Neutrophil (primary cell): ENCODE data around the gene FGF14.
"Not testable (repeated sequence)": the region's sequence is repeated elsewhere in the genome, so short reads cannot be mapped to it uniquely, and the experiment has no call there.

Experiments used
- H3K27ac ChIP-seq: fragments of 200-600 bp; sonication (generic); 2 replicates; pipeline ENCODE4 v1.5.1; 2016; ENCODE audit warnings: mild to moderate bottlenecking, moderate library complexity
- H3K27me3 ChIP-seq: fragments of 200-600 bp; sonication (generic); 2 replicates; pipeline ENCODE4 v1.6.0; 2016; ENCODE audit warnings: mild to moderate bottlenecking
- H3K36me3 ChIP-seq: fragments of 200-600 bp; sonication (generic); 2 replicates; pipeline ENCODE4 v1.5.1; 2017
- H3K4me1 ChIP-seq, 2 experiments: fragments of 200-600 bp in 1 of 2; sonication (generic) in 1 of 2; 1 replicate in 1 of 2; 2 replicates in 1 of 2; pipeline versions ENCODE4 v1.5.1 to v1.6.1; 2013 to 2016; ENCODE audit warnings: low read depth in 1 of 2, low read length in 1 of 2, mild to moderate bottlenecking in 1 of 2, moderate library complexity in 1 of 2; ENCODE audit not compliant: control insufficient read depth in 1 of 2, insufficient read depth in 1 of 2
- H3K4me3 ChIP-seq, 2 experiments: fragments of 200-600 bp in 1 of 2; sonication (generic) in 1 of 2; 1 replicate in 1 of 2; 2 replicates in 1 of 2; pipeline ENCODE4 v1.5.1; 2013 to 2016; ENCODE audit warnings: low read depth in 1 of 2, low read length in 1 of 2, mild to moderate bottlenecking in 1 of 2, moderate library complexity in 1 of 2
- H3K9me3 ChIP-seq: fragments of 200-600 bp; sonication (generic); 2 replicates; pipeline ENCODE4 v1.5.1; 2016
- TF ChIP-seq, protein P1 (sequence below): fragments of 200-600 bp; sonication (generic); IDR thresholded peaks from 2 replicates; pipeline ENCODE4 v1.5.1; 2016; ENCODE audit warnings: antibody characterized with exemption

FGF14 gene

DNA sequence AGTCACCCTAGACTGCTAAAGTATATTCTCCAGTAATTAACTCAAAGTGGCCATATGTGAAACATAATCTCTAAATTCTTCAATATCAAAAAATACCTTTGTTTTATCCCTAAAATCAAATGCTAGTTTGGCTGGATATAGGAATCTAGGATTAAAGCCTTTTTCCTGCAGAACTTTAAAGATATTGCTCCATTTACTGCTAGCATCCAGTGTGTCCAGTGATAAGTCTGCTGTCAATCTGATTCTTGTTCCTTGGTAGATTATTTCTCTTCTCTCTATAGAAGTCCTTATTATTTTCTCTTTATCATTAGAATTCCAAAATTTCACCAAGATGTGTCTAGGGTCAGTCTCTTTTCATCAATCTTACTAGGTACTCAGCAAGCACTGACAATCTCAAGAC, 384.6 kb downstream of the FGF14 start:
- Histone ChIP-seq H3K27ac (no peak overlapping the region), H3K4me3 (no peak overlapping the region), H3K36me3 (no peaks in the 10 kb centered on the region), H3K27me3 (no peaks in the 10 kb centered on the region), H3K4me1 (no peaks in the 10 kb centered on the region), H3K9me3 (no peaks in the 10 kb centered on the region)
- TF ChIP-seq, protein P1, sequence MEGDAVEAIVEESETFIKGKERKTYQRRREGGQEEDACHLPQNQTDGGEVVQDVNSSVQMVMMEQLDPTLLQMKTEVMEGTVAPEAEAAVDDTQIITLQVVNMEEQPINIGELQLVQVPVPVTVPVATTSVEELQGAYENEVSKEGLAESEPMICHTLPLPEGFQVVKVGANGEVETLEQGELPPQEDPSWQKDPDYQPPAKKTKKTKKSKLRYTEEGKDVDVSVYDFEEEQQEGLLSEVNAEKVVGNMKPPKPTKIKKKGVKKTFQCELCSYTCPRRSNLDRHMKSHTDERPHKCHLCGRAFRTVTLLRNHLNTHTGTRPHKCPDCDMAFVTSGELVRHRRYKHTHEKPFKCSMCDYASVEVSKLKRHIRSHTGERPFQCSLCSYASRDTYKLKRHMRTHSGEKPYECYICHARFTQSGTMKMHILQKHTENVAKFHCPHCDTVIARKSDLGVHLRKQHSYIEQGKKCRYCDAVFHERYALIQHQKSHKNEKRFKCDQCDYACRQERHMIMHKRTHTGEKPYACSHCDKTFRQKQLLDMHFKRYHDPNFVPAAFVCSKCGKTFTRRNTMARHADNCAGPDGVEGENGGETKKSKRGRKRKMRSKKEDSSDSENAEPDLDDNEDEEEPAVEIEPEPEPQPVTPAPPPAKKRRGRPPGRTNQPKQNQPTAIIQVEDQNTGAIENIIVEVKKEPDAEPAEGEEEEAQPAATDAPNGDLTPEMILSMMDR = no peak

DNA sequence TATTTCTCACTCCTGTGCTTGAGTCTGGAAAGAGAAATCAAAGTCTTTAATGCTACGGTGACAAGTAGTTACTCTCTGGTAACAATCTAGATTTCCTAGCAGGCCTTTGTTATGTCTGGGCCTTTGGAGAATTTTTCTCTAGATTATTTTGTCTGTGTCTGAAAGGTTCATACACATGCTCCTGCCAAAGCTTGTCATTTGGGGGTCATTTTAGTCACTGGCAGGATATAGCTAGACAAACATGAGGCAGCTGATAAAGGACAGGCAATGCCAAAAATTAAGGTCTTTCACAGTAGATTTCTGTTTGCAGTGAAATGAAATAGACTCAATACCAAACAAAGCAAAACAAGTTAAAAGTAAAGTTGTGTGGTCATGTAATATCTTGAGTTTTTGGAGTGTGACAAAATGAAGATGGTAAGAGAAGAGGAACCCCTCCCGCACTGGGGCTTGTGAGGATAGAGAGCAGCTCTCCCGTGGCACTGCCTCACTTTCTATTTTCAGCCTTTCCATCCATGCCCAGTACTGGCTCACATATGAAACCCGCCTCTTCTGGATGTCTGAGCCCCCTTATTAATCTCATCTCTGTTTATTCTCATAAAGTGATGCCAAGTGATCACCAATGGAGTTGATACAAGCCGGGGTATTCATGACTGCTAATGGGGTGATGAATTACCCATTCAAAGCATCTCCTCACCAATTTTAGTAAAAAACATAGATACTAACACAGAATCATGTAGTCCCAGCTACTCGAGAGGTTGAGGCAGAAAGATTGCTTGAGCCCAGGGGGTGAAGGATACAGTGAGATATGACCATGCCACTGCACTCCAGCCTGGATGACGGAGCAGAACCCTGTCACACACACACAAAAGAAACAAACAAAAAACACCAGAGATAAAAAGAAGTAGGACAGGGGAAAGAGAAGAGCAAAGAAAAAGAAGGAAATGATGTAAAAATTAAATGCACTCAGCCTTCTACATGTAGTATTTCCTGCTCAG, 389.3 kb downstream of the FGF14 start:
- TF ChIP-seq, protein P1 = no peak
- Histone ChIP-seq H3K4me1 (no peaks in the 10 kb centered on the region), H3K36me3 (no peaks in the 10 kb centered on the region), H3K27me3 (no peaks in the 10 kb centered on the region), H3K4me3 (no peak overlapping the region), H3K9me3 (no peaks in the 10 kb centered on the region), H3K27ac (no peak overlapping the region)

GRCh38 chr13:102011455-102011854, 390.4 kb downstream of the FGF14 start:
- H3K36me3 ChIP-seq, H3K27me3 ChIP-seq, H3K4me1 ChIP-seq, H3K9me3 ChIP-seq, H3K4me3 ChIP-seq, H3K27ac ChIP-seq: not testable (repeated sequence)

DNA sequence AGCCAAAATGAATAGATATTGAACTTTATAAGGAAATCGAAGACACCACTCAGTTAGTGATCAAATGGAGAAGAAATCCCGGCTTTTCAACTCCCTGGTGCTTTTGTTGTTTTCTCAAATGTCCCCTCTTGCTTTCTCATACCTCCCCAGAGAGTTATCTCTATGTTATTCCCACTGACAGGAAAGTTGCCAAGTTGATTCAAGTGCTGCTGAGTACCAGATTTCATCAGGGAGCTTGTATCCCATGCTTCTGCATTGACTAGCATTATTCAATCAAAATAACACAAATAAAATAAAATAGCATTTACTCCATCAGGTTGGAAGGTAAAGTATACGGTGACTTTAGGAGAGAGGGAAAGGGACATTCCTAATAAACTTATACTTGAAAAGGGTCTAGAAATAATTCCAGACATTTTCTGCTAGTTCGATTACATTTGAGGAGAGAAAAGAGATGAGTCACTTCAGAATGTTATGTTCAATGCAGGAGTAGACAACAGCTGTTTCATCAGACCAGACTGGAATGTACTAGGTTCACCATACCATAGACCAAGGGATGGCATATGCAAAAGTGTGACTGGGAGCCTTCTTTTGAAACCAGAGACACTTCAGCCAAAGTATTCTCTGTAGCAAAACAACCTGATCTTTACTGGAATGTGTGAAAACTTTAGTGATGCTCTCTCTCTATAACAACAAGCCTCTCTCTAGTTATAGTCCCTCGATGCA, 397.8 kb downstream of the FGF14 start:
- H3K27ac ChIP-seq = no peak overlapping the region
- H3K36me3 ChIP-seq = no peaks in the 10 kb centered on the region
- no peaks in the 10 kb centered on the region for H3K9me3 ChIP-seq
- no peaks in the 10 kb centered on the region for H3K27me3 ChIP-seq
- H3K4me3 ChIP-seq = no peak overlapping the region
- TF ChIP-seq, protein P1 = no peak
- no peaks in the 10 kb centered on the region for H3K4me1 ChIP-seq

GRCh38 chr13:102002287-102002686, 399.6 kb downstream of the FGF14 start:
- TF ChIP-seq, protein P1 = no peak
- Histone ChIP-seq H3K27me3 (no peaks in the 10 kb centered on the region), H3K36me3 (no peaks in the 10 kb centered on the region), H3K4me1 (no peaks in the 10 kb centered on the region), H3K27ac (no peak overlapping the region), H3K4me3 (no peak overlapping the region), H3K9me3 (no peaks in the 10 kb centered on the region)

DNA sequence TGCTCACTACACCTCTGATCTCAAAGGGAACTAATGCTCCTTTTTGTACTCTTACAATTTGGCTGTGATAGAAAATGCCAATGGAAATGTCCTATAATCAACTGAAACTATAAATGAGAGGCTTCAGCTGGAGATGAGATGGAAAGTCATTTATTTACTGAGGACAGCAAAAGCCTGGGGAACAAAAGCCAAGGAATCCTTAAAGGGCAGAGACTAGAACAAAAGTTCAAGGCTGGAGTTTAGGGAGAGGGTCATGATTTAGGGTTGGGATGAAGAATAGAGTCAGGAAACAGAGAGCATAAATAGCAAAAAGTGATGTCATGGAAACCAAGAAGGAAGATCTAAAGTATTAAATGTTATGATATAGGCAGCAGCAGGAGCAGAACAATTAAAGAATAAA, 401.1 kb downstream of the FGF14 start:
- no peak overlapping the region for H3K4me3 ChIP-seq
- H3K4me1 ChIP-seq = no peaks in the 10 kb centered on the region
- H3K27me3 ChIP-seq = no peaks in the 10 kb centered on the region
- no peak overlapping the region for H3K27ac ChIP-seq
- no peaks in the 10 kb centered on the region for H3K36me3 ChIP-seq
- no peaks in the 10 kb centered on the region for H3K9me3 ChIP-seq
- TF ChIP-seq, protein P1 = no peak
